Sigmoid colon (tissue), 7 donors: ENCODE measurements around the gene FOXP1. TPM values are rescaled to one million over a fixed set of nuclear protein-coding genes. Genes with fewer than 3 reads are reported as not detected.

Source experiments
- DNase-seq: peaks from one replicate; pipeline ENCODE4 v3.0.0-alpha.2; 2019
- H3K27ac ChIP-seq, 4 donors: fragments of 200-600 bp; sonication (generic); one replicate each; pipeline ENCODE4 v1.5.1; 2016 to 2019; ENCODE audit warnings: mild to moderate bottlenecking in 1 of 4
- H3K27me3 ChIP-seq, 3 donors: fragments of 200-600 bp; sonication (generic); one replicate each; pipeline ENCODE4 v1.5.1; 2019; ENCODE audit warnings: mild to moderate bottlenecking in 1 of 3
- H3K36me3 ChIP-seq, 4 donors: fragments of 200-600 bp; sonication (generic); one replicate each; pipeline ENCODE4 v1.5.1; 2016 to 2019
- H3K4me1 ChIP-seq, 4 donors: fragments of 200-600 bp; sonication (generic); one replicate each; pipeline ENCODE4 v1.5.1; 2017 to 2019
- H3K4me3 ChIP-seq, 4 donors: fragments of 200-600 bp; sonication (generic); one replicate each; pipeline ENCODE4 v1.5.1; 2017 to 2019; ENCODE audit warnings: mild to moderate bottlenecking in 2 of 4, moderate library complexity in 1 of 4
- H3K9me3 ChIP-seq, 4 donors: fragments of 200-600 bp in 3 of 4; sonication (generic) in 3 of 4; one replicate each; pipeline versions ENCODE4 v1.5.1 to v1.6.1; 2013 to 2019
- EP300 ChIP-seq, 4 donors: sonication (generic); formaldehyde crosslinking; IDR thresholded peaks; one replicate each; pipeline ENCODE4 v1.6.1; 2017; ENCODE audit warnings: antibody characterized with exemption in 4 of 4
- POLR2A ChIP-seq, 2 donors: fragments of 450-650 bp; IDR thresholded peaks; one replicate each; pipeline ENCODE4 v1.6.1; 2016; ENCODE audit warnings: antibody characterized with exemption in 2 of 2, mild to moderate bottlenecking in 2 of 2, moderate library complexity in 2 of 2
- POLR2AphosphoS5 ChIP-seq, 4 donors: sonication (generic); formaldehyde crosslinking; IDR thresholded peaks; one replicate each; pipeline ENCODE4 v1.6.1; 2017; ENCODE audit warnings: antibody characterized with exemption in 4 of 4
- WGBS, 2 donors: extraction: QIAGEN DNeasy Blood & Tissue Kit; methylation state at CpG; one replicate each; pipeline ENCODE4 v1.1.7; 2013; 5-methylcytosine and 5-hydroxymethylcytosine counted together
- intact Hi-C: fragments of 100-400 bp; cut with DNase I; formaldehyde crosslinking; loops from one replicate; pipeline ENCODE4 v1.15.1; 2023
- polyA plus RNA-seq, 3 donors: library from polyadenylated mRNA; stranded (reverse); fragments of 200-250 nt; gene quantifications; one replicate each; pipeline ENCODE4 v1.2.3, GENCODE V29; 2013
- total RNA-seq, 4 donors: library from RNA; depleted of rRNA; stranded (reverse); fragments of >200 nt; gene quantifications; one replicate each; pipeline ENCODE4 v1.1.0, GENCODE V29; 2016
- TF ChIP-seq, protein P1 (sequence below), 4 experiments: fragments of 450-650 bp in 3 of 4; fragments of 200-600 bp in 1 of 4; IDR thresholded peaks; one replicate each; pipeline ENCODE4 v1.5.1; 2016 to 2019; ENCODE audit warnings: antibody characterized with exemption in 4 of 4, mild to moderate bottlenecking in 3 of 4, moderate library complexity in 2 of 4
- donor health status: healthy with polysubstance abuse.
- donor health status: Bipolar disorder and iron deficiency.
- donor health status: healthy.

Gene FOXP1
- total and polyA plus RNA-seq, 7 donors: 13.8 to 232 (median 139) TPM

GRCh38 chr3:71547249-71548198, 36.0 kb downstream of the FOXP1 start:
- Histone ChIP-seq H3K36me3 (no peaks in the 10 kb centered on the region), H3K27ac (peak overlapping the region; percentile 4 to 46 (median 38)), H3K27me3 (no peaks in the 10 kb centered on the region), H3K4me3 (no peak overlapping the region), H3K4me1 (peaks cover 0 to 44% (median 29%) of the 10 kb centered on the region in 4 donors), H3K9me3 (no peaks in the 10 kb centered on the region)
- intact Hi-C loops: no loop called here
- DNase-seq: no peak
- 45 to 77% methylated on average over 4 of the region's 4 CpGs for WGBS, 2 donors
- TF ChIP-seq, protein P1, sequence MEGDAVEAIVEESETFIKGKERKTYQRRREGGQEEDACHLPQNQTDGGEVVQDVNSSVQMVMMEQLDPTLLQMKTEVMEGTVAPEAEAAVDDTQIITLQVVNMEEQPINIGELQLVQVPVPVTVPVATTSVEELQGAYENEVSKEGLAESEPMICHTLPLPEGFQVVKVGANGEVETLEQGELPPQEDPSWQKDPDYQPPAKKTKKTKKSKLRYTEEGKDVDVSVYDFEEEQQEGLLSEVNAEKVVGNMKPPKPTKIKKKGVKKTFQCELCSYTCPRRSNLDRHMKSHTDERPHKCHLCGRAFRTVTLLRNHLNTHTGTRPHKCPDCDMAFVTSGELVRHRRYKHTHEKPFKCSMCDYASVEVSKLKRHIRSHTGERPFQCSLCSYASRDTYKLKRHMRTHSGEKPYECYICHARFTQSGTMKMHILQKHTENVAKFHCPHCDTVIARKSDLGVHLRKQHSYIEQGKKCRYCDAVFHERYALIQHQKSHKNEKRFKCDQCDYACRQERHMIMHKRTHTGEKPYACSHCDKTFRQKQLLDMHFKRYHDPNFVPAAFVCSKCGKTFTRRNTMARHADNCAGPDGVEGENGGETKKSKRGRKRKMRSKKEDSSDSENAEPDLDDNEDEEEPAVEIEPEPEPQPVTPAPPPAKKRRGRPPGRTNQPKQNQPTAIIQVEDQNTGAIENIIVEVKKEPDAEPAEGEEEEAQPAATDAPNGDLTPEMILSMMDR (IDR thresholded peaks at IDR 0.05): no peak
- TF ChIP-seq POLR2AphosphoS5 (IDR thresholded peaks at IDR 0.05) (no peak), EP300 (IDR thresholded peaks at IDR 0.05) (no peak), POLR2A (IDR thresholded peaks at IDR 0.05) (no peak)

DNA sequence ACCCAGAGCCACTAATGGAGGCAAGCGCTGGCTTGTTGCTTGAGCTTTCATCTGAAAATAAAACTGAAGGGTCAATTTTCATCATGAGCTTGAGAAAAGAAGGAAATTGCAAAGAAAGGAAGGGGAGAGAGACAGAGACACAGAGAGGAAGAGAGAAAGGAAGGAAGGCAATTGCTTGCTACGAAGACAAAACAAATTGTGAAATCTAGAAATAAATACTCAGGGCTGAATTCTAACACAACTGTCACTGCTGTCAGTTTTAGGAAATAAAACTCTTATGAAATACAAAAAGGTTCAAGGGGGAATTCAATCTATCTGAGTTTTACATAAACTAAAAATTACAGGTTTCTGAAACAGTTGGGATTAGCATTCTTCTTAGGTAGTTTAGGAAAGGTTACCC, 36.7 kb downstream of the FOXP1 start:
- Histone ChIP-seq H3K4me1 (peaks cover 0 to 48% (median 35%) of the 10 kb centered on the region in 4 donors), H3K27me3 (no peaks in the 10 kb centered on the region), H3K36me3 (no peaks in the 10 kb centered on the region), H3K9me3 (no peaks in the 10 kb centered on the region), H3K4me3 (no peak overlapping the region), H3K27ac (peak overlapping the region in 2 of 4 donors; percentile 43 to 46)
- intact Hi-C loops: no loop called here
- WGBS, 2 donors: 78 to 92% methylated on average over 2 of the region's 2 CpGs
- no peak for DNase-seq
- TF ChIP-seq EP300 (IDR thresholded peaks at IDR 0.05): no peak
- TF ChIP-seq POLR2A (IDR thresholded peaks at IDR 0.05): no peak
- TF ChIP-seq, protein P1 (IDR thresholded peaks at IDR 0.05): no peak

DNA sequence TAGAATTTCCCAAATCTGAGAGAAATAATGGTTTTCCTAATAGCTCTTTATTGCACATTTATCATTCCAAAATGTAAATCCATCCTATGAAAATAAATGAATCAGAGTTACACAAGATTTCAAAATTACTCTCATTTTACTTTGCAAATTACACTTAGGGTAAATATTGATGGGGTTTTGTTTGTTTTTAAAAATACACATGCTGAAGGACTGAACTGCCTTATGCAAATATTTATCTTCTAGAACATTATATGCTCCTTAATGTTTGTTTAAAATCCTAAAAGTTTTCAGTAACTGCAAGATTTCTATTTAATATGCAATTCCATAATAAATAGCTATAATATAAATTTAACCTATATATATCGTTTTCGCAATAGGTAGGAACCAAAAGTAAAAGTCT, 38.2 kb downstream of the FOXP1 start:
- TF ChIP-seq EP300 (IDR thresholded peaks at IDR 0.05) (no peak), POLR2A (IDR thresholded peaks at IDR 0.05) (no peak), POLR2AphosphoS5 (IDR thresholded peaks at IDR 0.05) (no peak)
- TF ChIP-seq, protein P1 (IDR thresholded peaks at IDR 0.05): no peak
- 81% methylated on average over 2 of the region's 2 CpGs for WGBS, 2 donors
- H3K4me1 ChIP-seq: peaks cover 0 to 49% (median 36%) of the 10 kb centered on the region in 4 donors

GRCh38 chr3:71543371-71544016, 40.0 kb downstream of the FOXP1 start:
- no peaks in the 10 kb centered on the region for H3K9me3 ChIP-seq
- TF ChIP-seq EP300 (IDR thresholded peaks at IDR 0.05) (no peak), POLR2A (IDR thresholded peaks at IDR 0.05) (no peak), POLR2AphosphoS5 (IDR thresholded peaks at IDR 0.05) (no peak)
- peak overlapping the region in 3 of 4 donors; percentile 27 to 40 (median 30) for H3K4me3 ChIP-seq
- WGBS, 2 donors: 59 to 86% methylated on average over 3 of the region's 3 CpGs
- H3K4me1 ChIP-seq: peaks cover 0 to 37% (median 29%) of the 10 kb centered on the region in 4 donors
- no peaks in the 10 kb centered on the region for H3K36me3 ChIP-seq
- no peak for DNase-seq
- H3K27me3 ChIP-seq: no peaks in the 10 kb centered on the region
- intact Hi-C loops: loop anchor here (5.0 kb wide), 1 partner anchor 39 kb away; the partner anchor contains the start of gene FOXP1
- peak overlapping the region; percentile 78 to 92 (median 80) for H3K27ac ChIP-seq

More for the DNA sequence above, 38.2 kb downstream of the FOXP1 start:
- Histone ChIP-seq H3K27ac (no peak overlapping the region), H3K27me3 (no peaks in the 10 kb centered on the region), H3K36me3 (no peaks in the 10 kb centered on the region), H3K9me3 (no peaks in the 10 kb centered on the region), H3K4me3 (no peak overlapping the region)
- DNase-seq: no peak
- intact Hi-C loops: no loop called here
